ENCODE data around the gene EFCAB8.

DNA sequence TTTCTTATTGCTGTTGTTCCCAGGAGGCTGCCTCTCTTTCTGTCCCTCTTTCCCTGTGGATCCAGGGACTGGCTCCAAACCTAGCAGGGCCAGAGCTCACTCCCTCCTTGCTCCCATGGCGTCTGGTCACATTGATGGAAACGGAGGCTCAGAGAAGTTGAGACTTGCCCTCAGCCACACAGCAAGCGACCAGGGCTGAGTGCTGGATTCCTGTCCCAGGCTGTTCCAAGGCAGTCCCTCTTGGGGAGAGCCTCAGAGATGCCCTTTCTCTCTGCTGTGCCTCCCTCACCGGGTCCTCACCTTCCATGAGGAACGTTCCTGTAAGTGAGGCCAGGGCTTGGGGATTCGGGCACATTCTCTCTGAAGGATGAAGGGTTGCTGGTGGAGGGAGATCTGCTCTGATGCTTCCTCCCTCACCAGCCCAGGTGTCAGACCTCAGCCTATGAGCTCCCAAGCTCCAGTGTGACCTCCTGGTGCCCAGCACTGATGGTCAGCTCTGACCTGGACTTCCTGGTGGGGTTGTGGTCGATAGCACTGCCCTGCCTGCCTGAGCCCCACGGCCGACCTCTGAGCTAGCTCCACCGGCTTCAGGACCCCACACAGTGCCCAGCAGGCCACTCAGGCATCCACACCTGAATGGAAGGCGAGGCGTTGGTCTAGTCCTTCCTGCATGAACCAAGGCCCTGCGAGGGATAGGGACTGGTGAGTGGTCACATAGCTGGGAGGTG is 118.7 kb downstream of the EFCAB8 start:
- TF ChIP-seq, protein P1, sequence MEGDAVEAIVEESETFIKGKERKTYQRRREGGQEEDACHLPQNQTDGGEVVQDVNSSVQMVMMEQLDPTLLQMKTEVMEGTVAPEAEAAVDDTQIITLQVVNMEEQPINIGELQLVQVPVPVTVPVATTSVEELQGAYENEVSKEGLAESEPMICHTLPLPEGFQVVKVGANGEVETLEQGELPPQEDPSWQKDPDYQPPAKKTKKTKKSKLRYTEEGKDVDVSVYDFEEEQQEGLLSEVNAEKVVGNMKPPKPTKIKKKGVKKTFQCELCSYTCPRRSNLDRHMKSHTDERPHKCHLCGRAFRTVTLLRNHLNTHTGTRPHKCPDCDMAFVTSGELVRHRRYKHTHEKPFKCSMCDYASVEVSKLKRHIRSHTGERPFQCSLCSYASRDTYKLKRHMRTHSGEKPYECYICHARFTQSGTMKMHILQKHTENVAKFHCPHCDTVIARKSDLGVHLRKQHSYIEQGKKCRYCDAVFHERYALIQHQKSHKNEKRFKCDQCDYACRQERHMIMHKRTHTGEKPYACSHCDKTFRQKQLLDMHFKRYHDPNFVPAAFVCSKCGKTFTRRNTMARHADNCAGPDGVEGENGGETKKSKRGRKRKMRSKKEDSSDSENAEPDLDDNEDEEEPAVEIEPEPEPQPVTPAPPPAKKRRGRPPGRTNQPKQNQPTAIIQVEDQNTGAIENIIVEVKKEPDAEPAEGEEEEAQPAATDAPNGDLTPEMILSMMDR (IDR thresholded peaks at IDR 0.05): no peak
- TF ChIP-seq POLR2A (IDR thresholded peaks at IDR 0.05): no peak

All from stomach (tissue), 4 donors.